CD4-positive, alpha-beta T cell treated with Interleukin-15 for 4 hours (primary cell): Measurements from ENCODE around the gene MEI1.
"Not testable (repeated sequence)": the region's sequence is repeated elsewhere in the genome, so short reads cannot be mapped to it uniquely, and the experiment has no call there.

Experiments used
- DNase-seq: peaks from one replicate; pipeline ENCODE4 v3.0.0-alpha.2; 2020; ENCODE audit warnings: low spot score

The MEI1 gene

DNA sequence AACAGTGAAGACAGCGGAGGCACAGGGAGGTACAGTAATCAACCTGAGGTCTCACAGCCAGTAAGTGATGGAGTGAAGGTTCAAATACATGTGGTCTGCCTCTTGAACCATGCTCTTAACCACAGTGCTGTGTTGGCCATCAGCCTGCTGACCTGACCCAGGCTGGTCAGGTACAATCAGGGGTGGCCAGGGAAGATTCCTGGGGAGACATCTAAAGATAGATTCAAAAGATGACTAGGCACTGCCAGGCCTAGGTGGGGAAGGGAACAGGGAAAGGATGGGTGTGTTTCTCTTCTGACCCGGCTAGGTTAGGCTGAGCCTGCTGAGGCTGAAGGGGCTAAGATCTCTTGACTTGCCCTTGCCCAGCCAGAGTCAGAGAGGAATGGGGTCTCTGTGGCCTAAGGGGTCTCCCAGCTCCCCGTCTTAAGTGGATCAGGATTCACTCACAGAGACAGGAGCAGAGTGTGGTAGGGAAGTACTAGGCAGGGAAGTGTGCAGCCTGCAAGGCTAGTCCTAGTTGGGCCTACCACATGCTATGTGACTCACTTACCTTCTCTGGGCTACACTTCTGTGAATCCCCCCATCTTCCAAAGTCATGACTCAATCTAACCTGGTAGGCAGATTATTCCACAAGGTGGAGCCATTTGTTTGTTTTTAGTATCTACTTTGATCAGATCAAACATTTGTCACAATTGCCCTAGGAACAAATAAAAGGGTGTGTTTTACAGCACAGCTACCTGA lies 123.2 kb downstream of the MEI1 start:
- DNase-seq = peak; percentile 90

DNA sequence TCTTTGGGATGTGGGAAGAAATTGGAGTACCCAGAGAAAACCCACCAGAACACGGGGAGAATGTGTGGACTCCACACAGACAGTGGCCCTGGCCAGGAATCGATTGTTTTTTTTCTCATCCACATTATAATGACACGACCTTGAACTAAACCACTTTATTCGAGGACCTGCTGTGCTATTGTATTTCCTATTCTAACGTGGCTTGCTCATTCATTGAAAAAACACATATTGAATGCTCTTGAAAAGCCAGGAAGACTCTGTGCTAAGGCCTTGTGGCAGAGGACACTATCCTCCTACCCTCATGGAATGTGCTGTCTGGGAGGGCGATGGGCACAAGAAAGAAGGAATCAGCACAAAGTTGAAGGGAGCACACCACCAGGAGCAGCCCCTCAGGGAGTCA lies 124.5 kb downstream of the MEI1 start:
- no peak for DNase-seq

DNA sequence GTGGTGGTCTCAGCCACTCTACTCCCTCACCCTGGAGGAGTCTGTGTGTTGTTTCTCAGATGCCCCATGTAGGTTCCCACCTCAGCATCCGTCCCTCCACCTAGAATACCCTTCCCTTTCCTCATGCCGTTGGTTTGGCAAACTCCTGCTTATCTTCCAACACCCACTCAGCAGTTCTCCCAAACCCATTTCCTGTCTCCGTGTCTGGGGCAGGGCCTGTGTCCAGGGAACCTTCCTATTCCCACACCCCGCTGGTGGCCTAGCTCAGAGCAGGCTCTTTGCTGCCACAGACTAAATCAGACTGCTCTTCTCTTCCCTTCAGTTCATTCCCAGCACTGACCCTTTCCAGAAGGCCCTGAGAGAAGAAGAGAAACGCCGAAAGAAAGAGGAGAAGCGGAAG lies 126.1 kb downstream of the MEI1 start:
- DNase-seq = no peak

DNA sequence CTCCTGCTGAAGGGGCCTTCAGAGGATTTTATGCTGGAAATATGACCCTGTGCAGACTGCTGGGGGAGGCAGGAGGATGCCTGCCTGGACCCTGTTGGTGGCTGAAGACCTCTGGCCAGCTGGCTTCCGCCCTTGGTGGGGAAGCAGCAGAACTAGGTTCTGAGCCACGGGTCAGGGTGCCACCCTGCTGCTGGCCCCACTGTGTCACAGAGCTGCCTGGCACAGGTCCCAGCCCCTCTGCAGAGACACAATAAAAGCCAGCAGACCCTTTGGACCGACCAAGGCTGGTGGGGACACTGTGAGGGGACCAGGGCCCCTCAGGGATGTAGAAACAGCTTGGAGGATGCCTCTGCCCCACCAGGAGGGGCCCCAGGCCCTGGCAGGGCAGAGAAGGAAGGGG lies 126.7 kb downstream of the MEI1 start:
- no peak for DNase-seq

DNA sequence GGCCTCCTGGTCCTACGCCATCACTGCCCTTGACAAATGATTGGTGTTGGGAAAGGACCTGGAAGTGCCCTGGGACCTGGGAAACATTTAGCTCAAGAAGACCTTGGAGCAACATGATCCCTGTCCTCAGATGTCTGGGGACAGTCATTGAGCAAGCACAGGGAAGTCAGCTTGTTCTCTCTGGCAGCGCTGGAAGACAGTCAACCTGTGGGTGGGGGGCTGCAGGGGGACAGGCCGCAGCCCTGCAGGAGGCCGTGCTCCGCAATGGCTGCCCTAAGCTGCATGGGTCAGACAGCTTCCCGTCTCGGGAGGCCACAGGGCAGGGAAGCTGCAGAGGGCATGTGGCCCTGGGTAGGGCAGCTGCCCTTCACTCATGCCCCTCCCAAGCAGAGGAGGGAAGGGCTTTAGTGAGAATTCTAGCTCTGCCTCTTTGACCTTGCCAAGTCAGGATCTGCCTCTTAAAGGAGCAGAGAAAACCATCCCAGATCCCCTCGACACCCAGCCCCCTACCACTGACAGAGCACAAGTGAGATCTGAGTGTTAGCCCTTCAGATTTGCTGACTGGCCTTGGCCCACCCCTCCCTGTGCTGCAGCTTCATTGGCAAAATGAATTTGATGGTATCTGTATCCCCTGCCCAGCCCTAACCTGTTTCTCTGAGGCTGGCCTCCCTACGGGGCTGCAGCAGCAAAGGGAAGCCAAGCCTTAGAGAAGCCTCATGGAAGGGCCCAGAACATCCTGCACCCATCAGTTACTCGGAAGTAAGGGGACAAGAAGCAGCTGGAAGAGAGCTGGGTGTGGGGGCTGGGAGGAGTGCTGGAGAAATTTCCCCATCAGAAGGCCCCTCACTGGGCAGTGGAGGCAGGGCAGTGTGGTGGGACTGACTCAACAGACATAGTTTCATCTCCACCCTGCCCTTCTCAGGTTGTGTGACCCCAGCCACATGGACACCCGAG lies 127.4 kb downstream of the MEI1 start:
- DNase-seq = no peak

DNA sequence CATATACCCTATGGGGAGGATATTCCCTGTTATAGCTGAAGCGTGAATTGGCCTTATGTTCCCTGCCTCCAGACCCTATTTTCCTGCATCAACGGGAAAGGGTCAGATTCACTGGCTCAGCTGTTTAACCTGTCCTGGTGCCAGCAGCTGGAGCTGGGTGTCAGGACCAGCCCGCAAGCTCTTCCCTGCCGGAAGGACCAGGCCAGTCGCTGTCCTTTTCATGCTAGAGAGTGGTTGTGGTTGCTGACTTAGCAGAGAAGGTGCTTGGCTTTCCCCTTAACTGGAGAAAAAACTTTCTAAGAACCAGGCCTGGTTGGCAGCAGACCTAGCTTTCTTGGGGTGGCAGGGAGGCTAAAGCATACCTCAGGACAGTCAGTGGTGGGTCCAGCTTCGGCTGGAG lies 128.4 kb downstream of the MEI1 start:
- DNase-seq = no peak

DNA sequence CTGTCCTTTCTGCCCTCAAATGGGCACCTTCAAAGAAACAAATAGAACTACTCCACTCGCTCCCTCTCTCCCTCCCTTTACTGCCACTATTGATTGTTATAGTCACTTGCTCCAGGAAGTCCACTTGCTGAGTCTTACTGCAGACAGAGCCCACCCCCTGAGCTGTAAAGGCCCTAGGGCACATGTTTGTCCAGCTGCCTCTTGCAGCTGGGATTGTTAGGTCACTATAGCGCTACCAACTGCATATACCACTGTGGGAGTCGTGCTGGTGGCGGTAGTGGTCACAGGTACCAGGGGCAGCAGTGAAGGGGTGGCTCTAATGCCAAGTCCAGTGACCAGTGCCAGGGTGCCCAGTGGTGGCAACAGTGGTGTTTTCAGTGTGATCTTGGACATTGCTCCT lies 129.2 kb downstream of the MEI1 start:
- DNase-seq = no peak

DNA sequence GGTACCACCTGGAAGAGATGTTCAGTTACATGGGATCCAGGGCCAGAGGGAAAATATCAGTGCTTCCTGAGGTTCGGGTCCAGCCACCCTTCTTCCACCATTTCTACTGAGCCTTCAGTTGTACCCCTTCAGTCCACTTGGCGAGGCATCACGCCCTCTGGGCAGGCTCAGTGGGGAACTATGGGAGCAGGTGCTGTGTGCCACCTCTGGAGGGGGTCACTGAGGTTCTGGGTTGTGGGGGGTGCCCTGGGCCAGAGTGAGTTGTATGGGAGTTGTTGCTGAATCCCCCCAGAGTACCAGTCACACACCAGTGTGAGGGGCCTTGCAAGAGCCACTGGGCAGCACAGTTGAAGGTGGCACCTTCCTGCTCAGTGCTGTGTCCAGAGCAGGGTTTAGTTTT lies 130.9 kb downstream of the MEI1 start:
- DNase-seq = no peak

DNA sequence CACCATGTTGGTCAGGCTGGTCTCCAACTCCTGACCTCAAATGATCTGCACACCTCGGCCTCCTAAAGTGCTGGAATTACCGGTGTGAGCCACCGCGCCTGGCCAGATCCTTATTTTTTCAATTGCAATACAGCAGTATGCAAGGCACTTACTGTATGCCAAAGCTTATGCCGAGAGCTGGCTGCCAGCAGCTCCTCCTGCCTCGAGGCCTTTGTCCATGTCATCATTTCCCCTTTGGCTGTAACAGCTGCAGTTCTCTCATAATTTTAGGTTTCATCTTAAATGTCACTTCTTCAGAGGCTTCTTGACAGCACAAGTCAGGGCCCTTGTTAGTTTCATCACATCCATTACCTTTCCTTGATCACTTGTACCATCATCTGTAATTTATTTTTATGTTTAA lies 132.1 kb downstream of the MEI1 start:
- DNase-seq = no peak

DNA sequence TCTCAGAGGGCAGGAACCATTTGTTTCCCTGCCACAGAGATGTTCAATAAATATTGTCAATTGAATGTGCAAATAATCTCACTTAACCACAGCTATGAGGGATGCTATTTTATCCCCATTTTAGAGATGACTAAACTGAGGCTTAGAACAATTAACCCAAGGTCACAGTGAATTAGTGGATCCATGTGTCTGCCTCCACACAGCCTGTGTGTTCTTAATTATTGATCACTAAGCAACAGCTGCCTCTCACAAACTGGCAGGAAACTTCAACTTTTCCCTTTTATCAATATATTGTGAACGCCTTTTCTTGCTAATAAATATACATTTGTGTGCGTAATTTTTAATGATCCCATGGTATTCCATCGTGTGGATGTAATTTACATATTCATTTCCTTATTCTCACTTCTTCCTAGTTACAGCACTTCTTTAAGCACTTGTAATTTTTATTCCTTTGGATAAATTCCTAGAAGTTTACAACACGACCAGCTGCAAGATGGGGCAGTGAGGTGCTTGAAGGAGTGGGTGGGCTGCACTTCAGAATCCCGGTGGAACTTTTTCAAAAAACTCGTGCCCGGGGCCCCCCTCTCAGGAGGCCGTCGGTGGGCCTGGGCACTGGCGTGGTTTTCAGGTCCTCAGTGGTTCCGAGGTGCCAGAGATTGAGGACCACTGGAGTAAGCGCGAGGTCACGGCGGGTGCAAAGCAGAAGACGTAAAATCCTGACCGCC lies 132.7 kb downstream of the MEI1 start:
- DNase-seq = no peak

DNA sequence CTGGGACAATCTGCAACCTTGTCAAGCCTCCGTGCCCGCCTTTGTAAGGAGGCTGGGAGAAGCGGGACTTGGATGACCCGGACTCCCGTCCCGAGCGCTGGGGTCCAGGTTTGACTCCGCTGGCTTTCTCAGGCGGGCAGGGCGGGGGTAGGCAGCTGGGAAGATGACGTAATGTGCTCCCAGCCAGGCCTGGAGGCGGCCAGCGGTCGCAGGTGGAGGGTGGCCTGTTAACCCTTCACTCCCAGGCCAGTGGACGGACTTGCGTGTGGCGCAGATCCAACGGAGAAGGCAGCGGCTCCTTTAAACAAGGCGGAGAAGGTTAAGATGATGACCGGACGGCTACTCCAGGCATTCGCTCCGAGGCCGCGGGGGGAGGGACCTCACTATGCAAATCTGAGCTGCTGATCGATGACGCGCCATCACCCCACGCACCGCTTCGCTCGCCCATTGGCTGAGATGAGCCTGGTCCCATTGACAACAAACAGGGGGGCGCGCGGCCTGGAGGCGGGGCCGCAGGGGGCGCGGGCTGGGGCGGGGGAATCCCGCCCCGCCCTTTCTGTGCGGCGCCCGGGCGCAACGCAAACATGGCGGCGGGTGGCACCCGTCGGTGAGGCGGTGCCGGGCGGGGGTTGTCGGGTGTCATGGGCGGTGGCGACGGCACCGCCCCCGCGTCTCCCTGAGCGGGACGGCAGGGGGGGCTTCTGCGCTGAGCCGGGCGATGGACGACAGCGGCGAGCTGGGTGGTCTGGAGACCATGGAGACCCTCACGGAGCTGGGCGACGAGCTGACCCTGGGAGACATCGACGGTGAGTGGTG lies 133.5 kb downstream of the MEI1 start, which contains the start of gene SREBF2:
TSS of gene SREBF2 (plus strand) at position 553 of the 816 bp plus-strand sequence. CDS start at position 719, 166 bp downstream.
- peak; percentile 98 for DNase-seq

DNA sequence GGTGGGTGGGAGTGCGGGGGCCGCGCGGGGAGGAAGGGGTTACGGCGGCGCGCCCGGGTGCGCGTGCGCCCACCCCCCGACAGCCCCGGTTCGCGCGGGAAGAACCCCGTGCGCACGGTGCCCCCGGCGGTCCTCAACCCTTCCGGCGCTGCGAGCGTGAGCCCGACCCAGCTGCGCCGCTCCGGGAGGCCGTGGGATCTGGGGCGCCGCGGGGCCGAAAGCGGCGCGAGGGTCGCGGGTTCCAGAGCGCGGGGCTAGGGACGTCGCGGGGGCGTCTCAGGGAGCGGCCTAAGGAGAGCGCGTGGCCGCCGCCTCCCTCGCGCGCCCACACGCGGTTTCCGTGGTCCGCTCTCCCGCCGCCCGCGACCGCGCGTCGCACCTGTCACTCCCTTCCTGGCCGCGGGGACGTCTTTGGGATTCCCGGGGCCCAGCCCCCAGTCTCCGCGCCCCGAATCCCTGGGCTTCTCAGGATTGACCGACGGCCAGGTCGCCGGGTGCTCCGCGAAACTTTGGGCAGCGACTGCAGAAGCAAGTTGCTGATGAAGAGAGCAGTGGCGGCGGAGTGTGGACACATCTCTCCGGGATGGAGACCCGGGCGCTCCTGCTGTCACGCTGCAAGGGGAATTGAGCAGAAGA lies 134.2 kb downstream of the MEI1 start:
- peak; percentile 28 for DNase-seq

DNA sequence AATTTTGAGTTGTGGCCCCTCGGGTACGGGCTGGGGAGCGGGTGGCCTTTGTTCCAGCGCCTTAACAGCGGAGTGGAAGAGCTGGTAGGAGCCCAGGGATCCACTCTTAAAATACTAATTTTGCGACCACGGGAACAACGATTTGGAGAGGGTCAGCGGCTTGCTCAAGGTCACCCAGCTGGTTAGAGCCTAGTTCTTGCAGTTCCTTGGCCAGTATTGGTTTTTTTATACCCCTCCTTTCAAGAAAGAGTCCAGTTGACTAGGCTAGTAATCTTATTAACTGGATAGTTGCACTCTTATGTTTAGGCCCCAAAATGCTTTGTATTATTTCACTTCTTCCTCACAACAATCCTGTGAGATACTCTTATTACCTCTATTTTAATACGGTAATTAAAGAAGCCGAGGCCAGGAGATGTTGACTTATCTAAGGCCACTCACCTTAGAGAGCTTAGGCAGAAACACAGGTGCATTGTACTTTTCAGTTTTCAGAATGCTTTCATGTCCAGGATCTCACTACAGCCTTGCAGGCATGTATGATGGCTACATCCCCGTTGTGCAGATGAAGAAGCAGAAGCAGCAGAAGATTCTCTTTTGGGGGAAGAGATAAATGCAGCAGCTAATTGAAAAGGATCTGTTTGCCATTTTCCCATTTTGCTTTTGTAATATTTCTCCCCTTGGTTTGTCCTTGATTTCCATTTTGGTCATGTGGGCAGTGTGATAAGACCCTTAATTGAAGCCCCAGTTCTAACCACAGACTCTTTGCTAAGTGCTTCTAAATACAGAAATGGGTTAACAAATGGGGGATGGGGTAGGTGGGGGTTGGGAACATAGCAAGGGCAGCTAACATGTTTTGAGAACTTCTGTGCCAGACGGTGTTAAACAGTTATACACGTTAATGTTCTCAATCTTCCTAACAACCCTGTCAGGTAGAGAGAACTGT lies 135.0 kb downstream of the MEI1 start:
- no peak for DNase-seq

DNA sequence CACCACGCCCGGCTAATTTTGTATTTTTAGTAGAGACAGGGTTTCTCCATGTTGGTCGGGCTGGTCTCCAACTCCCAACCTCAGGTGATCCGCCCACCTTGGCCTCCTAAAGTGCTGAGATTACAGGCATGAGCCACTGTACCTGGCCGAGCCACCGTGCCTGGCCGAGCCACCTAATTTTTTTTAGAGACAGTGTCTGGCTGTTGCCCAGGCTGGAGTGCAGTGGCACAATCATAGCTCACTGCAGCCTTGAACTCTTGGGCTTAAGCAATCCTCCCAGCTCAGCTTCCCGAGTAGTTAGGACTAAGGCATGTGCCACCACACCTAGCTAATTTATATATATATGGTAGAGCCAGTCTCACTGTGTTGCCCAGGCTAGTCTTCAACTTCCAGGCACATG lies 136.2 kb downstream of the MEI1 start:
- DNase-seq = not testable (repeated sequence)

DNA sequence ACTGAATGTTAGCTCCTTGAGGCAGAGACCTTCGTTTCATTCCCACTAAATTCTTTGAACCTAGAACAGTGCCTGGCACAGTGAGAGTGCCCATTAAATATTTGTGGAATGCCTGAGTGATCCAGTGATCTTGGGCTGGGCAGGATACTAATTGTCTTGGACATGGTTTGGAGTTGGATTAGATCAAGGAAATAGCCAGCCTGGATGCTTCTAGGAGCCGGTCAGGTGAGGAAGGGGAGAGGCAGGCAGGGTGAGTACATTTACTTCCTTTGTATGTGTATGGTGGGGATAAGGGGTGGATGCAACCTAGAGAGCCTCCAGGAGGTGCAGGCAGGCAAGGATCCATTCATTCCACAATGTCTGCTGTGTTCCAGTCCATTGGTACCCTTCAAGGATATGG lies 137.2 kb downstream of the MEI1 start:
- no peak for DNase-seq

DNA sequence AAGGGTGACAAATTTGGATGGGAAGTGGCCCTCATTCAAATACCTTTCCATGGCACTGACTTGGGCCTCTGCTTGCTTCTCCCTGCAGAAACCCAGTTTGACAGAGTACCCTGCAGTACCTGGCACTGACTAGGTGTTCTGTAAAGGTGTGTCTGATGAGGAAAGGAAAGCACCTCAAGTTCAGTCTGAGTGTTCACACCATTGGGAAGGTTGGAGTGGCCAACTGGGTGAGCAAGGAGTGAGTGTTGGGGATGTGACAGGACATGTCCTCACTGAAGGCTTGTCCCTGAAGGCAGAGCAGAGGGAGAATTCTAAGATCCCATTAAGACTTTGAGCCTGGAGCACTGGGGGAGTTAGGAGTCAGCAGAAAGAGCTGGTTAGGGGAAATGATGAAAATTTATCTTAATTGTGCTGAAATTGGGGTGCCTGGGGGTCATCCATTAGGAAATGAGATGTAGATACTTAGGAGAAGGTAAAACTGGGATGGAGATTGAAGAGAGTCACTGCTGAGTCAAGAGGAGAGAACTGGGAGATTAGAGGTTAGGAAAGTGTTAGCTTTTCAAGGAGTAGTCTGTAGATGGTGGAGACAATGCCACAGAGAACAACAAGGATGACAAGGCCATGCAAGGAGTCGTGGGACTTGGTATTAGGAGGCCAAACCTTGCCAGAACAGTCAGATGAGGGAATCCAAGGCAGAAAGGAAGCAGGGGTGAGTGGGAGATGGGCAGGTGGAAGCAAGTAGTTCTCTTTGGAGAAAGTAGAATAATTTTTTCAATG lies 139.7 kb downstream of the MEI1 start:
- no peak for DNase-seq

DNA sequence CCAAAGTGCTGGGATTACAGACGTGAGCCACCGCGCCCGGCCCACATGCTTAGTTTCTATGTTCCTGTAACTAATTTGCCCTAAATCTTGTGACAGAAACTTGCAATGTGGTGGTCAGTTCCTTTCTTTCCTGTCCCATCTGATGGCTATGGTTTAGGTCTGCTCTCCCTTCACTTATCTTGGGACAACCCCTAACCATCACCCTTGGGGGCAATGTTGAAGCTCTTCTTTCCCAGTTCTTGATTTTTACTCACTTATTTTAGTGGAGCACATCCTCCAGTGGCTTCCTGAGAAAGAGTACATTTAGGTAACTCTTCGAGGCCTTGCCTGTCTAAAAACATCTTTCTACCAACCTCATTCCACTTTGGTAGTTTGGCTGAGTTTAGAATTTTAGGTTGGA lies 140.9 kb downstream of the MEI1 start:
- no peak for DNase-seq

DNA sequence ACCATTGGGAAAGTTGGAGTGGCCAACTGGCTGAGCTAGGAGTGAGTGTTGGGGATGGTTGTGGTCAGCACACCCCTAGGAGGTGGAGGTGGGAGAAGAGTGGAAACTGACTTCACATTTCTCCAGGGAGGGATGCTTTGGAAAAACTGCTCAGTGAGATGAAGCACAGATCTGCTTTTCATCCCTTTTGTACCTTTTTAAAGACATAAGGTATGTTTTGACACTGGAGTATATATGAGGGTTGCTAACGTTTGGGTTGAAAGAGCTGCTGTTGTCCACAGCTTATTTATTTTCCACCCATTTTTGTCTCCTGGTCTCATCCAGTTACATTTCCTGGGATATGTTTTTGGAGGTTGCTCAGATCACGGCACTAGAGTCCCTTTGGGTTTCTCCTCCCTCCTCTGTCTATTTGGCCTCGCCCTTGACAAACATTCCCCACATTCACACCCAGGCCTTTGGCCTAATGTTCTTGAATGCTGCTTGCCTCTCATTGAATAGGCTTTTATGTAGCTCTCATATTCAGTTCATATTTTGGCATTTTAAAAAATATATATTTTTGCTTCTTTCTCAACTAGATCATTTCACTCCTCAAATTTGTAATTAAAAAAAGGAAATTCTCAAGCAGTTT lies 141.9 kb downstream of the MEI1 start:
- DNase-seq = no peak
